ENCODE measurements around the gene NPHP4.

DNA sequence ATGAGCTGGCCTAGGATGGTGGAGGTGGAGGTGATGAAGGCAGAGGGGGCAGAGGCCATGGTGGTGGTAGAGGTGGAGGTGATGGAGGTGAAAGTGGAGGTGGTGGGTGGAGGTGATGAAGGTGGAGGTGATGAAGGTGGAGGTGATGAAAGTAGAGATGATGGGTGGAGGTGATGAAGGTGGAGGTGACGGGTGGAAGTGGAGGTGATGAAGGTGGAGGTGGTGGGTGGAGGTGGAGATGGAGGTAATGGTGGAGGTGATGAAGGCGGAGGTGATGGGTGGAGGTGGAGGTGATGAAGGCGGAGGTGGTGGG is 19.7 kb upstream of the NPHP4 start:
- TF ChIP-seq YY1 (IDR thresholded peaks at IDR 0.05; ENCODE audit: insufficient read depth, insufficient read length), result no peak
- no peak for TF ChIP-seq ZNF274 (IDR thresholded peaks at IDR 0.05; ENCODE audit: low read depth, low read length)
- TF ChIP-seq SUZ12 (IDR thresholded peaks at IDR 0.05; ENCODE audit: extremely low read depth, insufficient read depth, insufficient read length), result no peak
